ENCODE data around the gene SOX18. TPM values are rescaled to one million over a fixed set of nuclear protein-coding genes. Genes with fewer than 3 reads are reported as not detected.

SOX18 gene
- total and polyA plus RNA-seq, 2 experiments from 2014 or later, result 0.21 TPM; not detected in 1

- Mint-ChIP-seq H3K36me3 (ENCODE audit: low read depth) (peaks cover 78% of the 10 kb centered on the region), H3K9me3 (no peaks in the 10 kb centered on the region), H3K27me3 (ENCODE audit: insufficient read depth, low read depth, poor library complexity) (peaks cover 3% of the 10 kb centered on the region), H3K27ac (no peak overlapping the region), H3K4me1 (no peaks in the 10 kb centered on the region), H3K4me3 (no peak overlapping the region)
- Histone ChIP-seq H3K27ac (ENCODE audit: low read depth) (no peak overlapping the region), H3K27me3 (ENCODE audit: insufficient read depth) (no peaks in the 10 kb centered on the region), H3F3A (replicated peaks; ENCODE audit: low read depth) (0 out of 2 replicates have a peak, but pooled peaks cover 3% of the 10 kb centered on the region), H3K79me2 (replicated peaks; ENCODE audit: insufficient read depth) (no peaks in the 10 kb centered on the region; the same call in 1 of the 2 replicates), H3K4me3 (no peak overlapping the region), H3K4me1 (ENCODE audit: insufficient read depth) (no peaks in the 10 kb centered on the region), H4K20me1 (replicated peaks; ENCODE audit: insufficient read depth) (peaks cover 15% of the 10 kb centered on the region), H3K9me2 (ENCODE audit: insufficient read depth) (no peaks in the 10 kb centered on the region), H2AFZ (no peak overlapping the region), H3K4me2 (no peak overlapping the region), H3K36me3 (ENCODE audit: insufficient read depth) (peaks cover 51% of the 10 kb centered on the region)
- no peak for DNase-seq (ENCODE audit: low spot score)
- TF ChIP-seq EZH2phosphoT487 (IDR thresholded peaks at IDR 0.05; ENCODE audit: unreplicated experiment), result no peak
- no peak for TF ChIP-seq CREB1 (CRISPR knock-in tag; IDR thresholded peaks at IDR 0.05; ENCODE audit: low read depth)
- TF ChIP-seq JUNB (IDR thresholded peaks at IDR 0.05; ENCODE audit: unreplicated experiment), result no peak
- TF ChIP-seq EZH2 (IDR thresholded peaks at IDR 0.05; ENCODE audit: low read depth, unreplicated experiment), result no peak
- no peak for TF ChIP-seq ZNF462 (CRISPR knock-in tag; IDR thresholded peaks at IDR 0.05)
- no peak for TF ChIP-seq NANOG (IDR thresholded peaks at IDR 0.05; ENCODE audit: borderline replicate concordance)
- no peak for TF ChIP-seq REST (IDR thresholded peaks at IDR 0.05; ENCODE audit: unreplicated experiment)
- no peak for ATAC-seq
Measured at GRCh38 chr20:64000906-64001305, 48.5 kb downstream of the SOX18 start.

Small RNA genes lying within 50 kb of the gene (microRNA-seq; reads per million reads assigned to microRNA genes)
- gene MIR6813, result not detected

Small RNA genes lying within 50 kb of the gene (small RNA-seq; reads per million reads assigned to genes)
- gene AL355803.1 (ENCODE audit: low replicate concordance), result not detected
- gene MIR6813 (ENCODE audit: low replicate concordance), result not detected

Other genes with a start within 250 kb of the SOX18 start
- 23.0 and 26.9 TPM in 2 replicates for gene ZBTB46, start 218.4 kb downstream of the SOX18 start, total RNA-seq (2014; rRNA removed; shearing (Covaris generic))
- gene ZBTB46, start 218.4 kb downstream of the SOX18 start, polyA plus RNA-seq (2016; fragmentation: Nextera tagmentation; extraction: Ambion mirVana), result 3.2 TPM in 2 replicates
- not detected in 2 replicates for gene ABHD16B, start 188.1 kb downstream of the SOX18 start, total RNA-seq (2014; rRNA removed; shearing (Covaris generic))
- gene ABHD16B, start 188.1 kb downstream of the SOX18 start, polyA plus RNA-seq (2016; fragmentation: Nextera tagmentation; extraction: Ambion mirVana), result not detected in 2 replicates
- gene TPD52L2, start 184.4 kb downstream of the SOX18 start, total RNA-seq (2014; rRNA removed; shearing (Covaris generic)), result 103 and 104 TPM in 2 replicates
- 39.5 and 40.2 TPM in 2 replicates for gene TPD52L2, start 184.4 kb downstream of the SOX18 start, polyA plus RNA-seq (2016; fragmentation: Nextera tagmentation; extraction: Ambion mirVana)
- gene DNAJC5, start 154.5 kb downstream of the SOX18 start, total RNA-seq (2014; rRNA removed; shearing (Covaris generic)), result 29.5 and 33.5 TPM in 2 replicates
- 6.9 and 7.1 TPM in 2 replicates for gene DNAJC5, start 154.5 kb downstream of the SOX18 start, polyA plus RNA-seq (2016; fragmentation: Nextera tagmentation; extraction: Ambion mirVana)
- gene UCKL1, start 93.2 kb downstream of the SOX18 start, total RNA-seq (2014; rRNA removed; shearing (Covaris generic)), result 46.5 and 56.8 TPM in 2 replicates
- gene UCKL1, start 93.2 kb downstream of the SOX18 start, polyA plus RNA-seq (2016; fragmentation: Nextera tagmentation; extraction: Ambion mirVana), result 82.5 and 89.3 TPM in 2 replicates
- 21.4 and 28.8 TPM in 2 replicates for gene ZNF512B, start 79.7 kb downstream of the SOX18 start, total RNA-seq (2014; rRNA removed; shearing (Covaris generic))
- 6.0 and 6.1 TPM in 2 replicates for gene ZNF512B, start 79.7 kb downstream of the SOX18 start, polyA plus RNA-seq (2016; fragmentation: Nextera tagmentation; extraction: Ambion mirVana)
- 2.8 and 7.3 TPM in 2 replicates for gene SAMD10, start 70.0 kb downstream of the SOX18 start, total RNA-seq (2014; rRNA removed; shearing (Covaris generic))
- gene SAMD10, start 70.0 kb downstream of the SOX18 start, polyA plus RNA-seq (2016; fragmentation: Nextera tagmentation; extraction: Ambion mirVana), result 2.1 and 3.2 TPM in 2 replicates
- gene PRPF6, start 68.5 kb downstream of the SOX18 start, total RNA-seq (2014; rRNA removed; shearing (Covaris generic)), result 73.5 and 79.9 TPM in 2 replicates
- gene PRPF6, start 68.5 kb downstream of the SOX18 start, polyA plus RNA-seq (2016; fragmentation: Nextera tagmentation; extraction: Ambion mirVana), result 53.8 and 56.2 TPM in 2 replicates
- 0.73 and 0.85 TPM in 2 replicates for gene C20orf204, start 13.5 kb downstream of the SOX18 start, total RNA-seq (2014; rRNA removed; shearing (Covaris generic))
- 0.68 and 0.82 TPM in 2 replicates for gene C20orf204, start 13.5 kb downstream of the SOX18 start, polyA plus RNA-seq (2016; fragmentation: Nextera tagmentation; extraction: Ambion mirVana)
- gene TCEA2, start 13.6 kb upstream of the SOX18 start, total RNA-seq (2014; rRNA removed; shearing (Covaris generic)), result 15.0 and 21.0 TPM in 2 replicates
- 54.4 and 58.9 TPM in 2 replicates for gene TCEA2, start 13.6 kb upstream of the SOX18 start, polyA plus RNA-seq (2016; fragmentation: Nextera tagmentation; extraction: Ambion mirVana)
- gene RGS19, start 29.9 kb upstream of the SOX18 start, total RNA-seq (2014; rRNA removed; shearing (Covaris generic)), result 15.0 and 19.7 TPM in 2 replicates
- 12.5 and 13.1 TPM in 2 replicates for gene RGS19, start 29.9 kb upstream of the SOX18 start, polyA plus RNA-seq (2016; fragmentation: Nextera tagmentation; extraction: Ambion mirVana)
- 0.74 and 1.1 TPM in 2 replicates for gene OPRL1, start 30.4 kb upstream of the SOX18 start, total RNA-seq (2014; rRNA removed; shearing (Covaris generic))
- gene OPRL1, start 30.4 kb upstream of the SOX18 start, polyA plus RNA-seq (2016; fragmentation: Nextera tagmentation; extraction: Ambion mirVana), result 0.24 and 0.27 TPM in 2 replicates
- gene LKAAEAR1, start 34.8 kb upstream of the SOX18 start, total RNA-seq (2014; rRNA removed; shearing (Covaris generic)), result 1.1 TPM in 1 of 2 replicates, not detected in the other
- 1.8 and 2.4 TPM in 2 replicates for gene LKAAEAR1, start 34.8 kb upstream of the SOX18 start, polyA plus RNA-seq (2016; fragmentation: Nextera tagmentation; extraction: Ambion mirVana)
- not detected in 2 replicates for gene NPBWR2, start 57.9 kb upstream of the SOX18 start, total RNA-seq (2014; rRNA removed; shearing (Covaris generic))
- not detected in 2 replicates for gene NPBWR2, start 57.9 kb upstream of the SOX18 start, polyA plus RNA-seq (2016; fragmentation: Nextera tagmentation; extraction: Ambion mirVana)
- gene MYT1, start 114.8 kb upstream of the SOX18 start, total RNA-seq (2014; rRNA removed; shearing (Covaris generic)), result 0.83 and 1.6 TPM in 2 replicates
- 1.1 and 1.6 TPM in 2 replicates for gene MYT1, start 114.8 kb upstream of the SOX18 start, polyA plus RNA-seq (2016; fragmentation: Nextera tagmentation; extraction: Ambion mirVana)
- 76.1 and 104 TPM in 2 replicates for gene PCMTD2, start 206.1 kb upstream of the SOX18 start, total RNA-seq (2014; rRNA removed; shearing (Covaris generic))
- gene PCMTD2, start 206.1 kb upstream of the SOX18 start, polyA plus RNA-seq (2016; fragmentation: Nextera tagmentation; extraction: Ambion mirVana), result 25.7 and 33.8 TPM in 2 replicates

Measured in GM23338 (cell line).